GM19372 (cell line): Measurements from ENCODE around the gene FAM222A.
A peak's percentile ranks its signal among the peaks of the same experiment; 100 is the strongest.

ENCODE experiments used
- ATAC-seq: cut with Tn5 transposase; IDR thresholded peaks from one replicate; pipeline ENCODE4 v1.9.1; 2021; ENCODE audit warnings: mild to moderate bottlenecking, low read depth, moderate library complexity; ENCODE audit not compliant: unreplicated experiment

The FAM222A gene

GRCh38 chr12:109710747-109711595 lies 2.7 kb upstream of the FAM222A start:
- ATAC-seq = no peak

- ATAC-seq = no peak
Measured at GRCh38 chr12:109711596-109712461, 1.8 kb upstream of the FAM222A start.

- ATAC-seq = peak; percentile 23
Measured at GRCh38 chr12:109714141-109714912, 702 bp downstream of the FAM222A start.

- ATAC-seq = no peak
Measured at GRCh38 chr12:109714913-109715244, 1.3 kb downstream of the FAM222A start.

GRCh38 chr12:109715310-109716091 lies 1.9 kb downstream of the FAM222A start:
- ATAC-seq = no peak

GRCh38 chr12:109716092-109716479 lies 2.5 kb downstream of the FAM222A start:
- ATAC-seq = no peak

- ATAC-seq = no peak
Measured at GRCh38 chr12:109716512-109717389, 3.1 kb downstream of the FAM222A start.

GRCh38 chr12:109717390-109718357 lies 4.0 kb downstream of the FAM222A start:
- ATAC-seq = no peak

- no peak for ATAC-seq
Measured at GRCh38 chr12:109718390-109718789, 4.8 kb downstream of the FAM222A start.

- no peak for ATAC-seq
Measured at GRCh38 chr12:109719123-109720022, 5.7 kb downstream of the FAM222A start.

- ATAC-seq = no peak
Measured at GRCh38 chr12:109720152-109720856, 6.7 kb downstream of the FAM222A start.

GRCh38 chr12:109720857-109721189 lies 7.2 kb downstream of the FAM222A start:
- no peak for ATAC-seq

- ATAC-seq = no peak
Measured at GRCh38 chr12:109721276-109721675, 7.7 kb downstream of the FAM222A start.

- no peak for ATAC-seq
Measured at GRCh38 chr12:109722022-109722720, 8.5 kb downstream of the FAM222A start.

- no peak for ATAC-seq
Measured at GRCh38 chr12:109722721-109723094, 9.1 kb downstream of the FAM222A start.

- no peak for ATAC-seq
Measured at GRCh38 chr12:109723311-109723881, 9.8 kb downstream of the FAM222A start.
